Transverse colon (tissue), 4 donors: Measurements from ENCODE around the gene RPS24. TPM values are rescaled to one million over a fixed set of nuclear protein-coding genes. Genes with fewer than 3 reads are reported as not detected.

ENCODE experiments used
- DNase-seq: peaks from one replicate; pipeline ENCODE4 v3.0.0-alpha.2; 2019
- H3K27ac ChIP-seq, 4 donors: fragments of 200-600 bp; sonication (generic); 2 replicates each; pipeline ENCODE4 v1.5.1; 2016 to 2018; ENCODE audit warnings: inconsistent platforms in 4 of 4
- H3K27me3 ChIP-seq: fragments of 200-600 bp; sonication (generic); 2 replicates; pipeline ENCODE4 v1.5.1; 2017; ENCODE audit warnings: inconsistent platforms
- H3K36me3 ChIP-seq, 4 donors: fragments of 200-600 bp; sonication (generic); 2 replicates each; pipeline ENCODE4 v1.5.1; 2017 to 2019; ENCODE audit warnings: inconsistent platforms in 4 of 4
- H3K4me1 ChIP-seq, 4 donors: fragments of 200-600 bp; sonication (generic); 2 replicates each; pipeline ENCODE4 v1.5.1; 2017 to 2020; ENCODE audit warnings: inconsistent platforms in 4 of 4
- H3K4me3 ChIP-seq, 4 donors: fragments of 200-600 bp; sonication (generic); 1 replicate in 1 of 4; 2 replicates in 3 of 4; pipeline versions ENCODE4 v1.5.1 to v1.6.1; 2017 to 2019; ENCODE audit warnings: inconsistent platforms in 4 of 4
- H3K9me3 ChIP-seq, 2 donors: fragments of 200-600 bp; sonication (generic); 2 replicates each; pipeline ENCODE4 v1.5.1; 2017 to 2019; ENCODE audit warnings: inconsistent platforms in 2 of 2
- EP300 ChIP-seq: sonication (generic); formaldehyde crosslinking; IDR thresholded peaks from one replicate; pipeline ENCODE4 v1.6.1; 2017; ENCODE audit warnings: antibody characterized with exemption, low read depth
- POLR2A ChIP-seq: fragments of 450-650 bp; IDR thresholded peaks from one replicate; pipeline ENCODE4 v1.6.1; 2016; ENCODE audit warnings: antibody characterized with exemption, mild to moderate bottlenecking, moderate library complexity
- POLR2AphosphoS5 ChIP-seq, 3 donors: sonication (generic); formaldehyde crosslinking; IDR thresholded peaks; one replicate each; pipeline ENCODE4 v1.6.1; 2016; ENCODE audit warnings: antibody characterized with exemption in 3 of 3
- WGBS, 2 donors: methylation state at CpG; one replicate each; pipeline ENCODE4 v1.1.5; 2018; ENCODE audit warnings: low coverage in 1 of 2; 5-methylcytosine and 5-hydroxymethylcytosine counted together
- in situ Hi-C, 4 donors: fragments of 200-750 bp; cut with MboI; loops; one replicate each; pipeline versions ENCODE4 v1.15.0 to v1.15.1; 2017; ENCODE audit warnings: low sequenced_read_pairs in 3 of 4, low pct_ligation_motif_present in 1 of 4, low pct_unique_long_range_greater_than_20kb in 1 of 4
- intact Hi-C: fragments of 100-400 bp; cut with DNase I; formaldehyde crosslinking; loops from one replicate; pipeline ENCODE4 v1.15.1; 2023; ENCODE audit warnings: low total_unique reads
- total RNA-seq, 4 donors: library from RNA; depleted of rRNA; stranded (reverse); fragments of >200 nt; gene quantifications; one replicate each; pipeline ENCODE4 v1.1.0, GENCODE V29; 2016
- TF ChIP-seq, protein P1 (sequence below), 5 experiments: fragments of 200-600 bp in 3 of 5; fragments of 450-650 bp in 2 of 5; sonication (generic) in 3 of 5; IDR thresholded peaks; 1 replicate in 2 of 5; 2 replicates in 3 of 5; pipeline ENCODE4 v1.5.1; 2016 to 2017; ENCODE audit warnings: antibody characterized with exemption in 5 of 5, inconsistent platforms in 3 of 5, mild to moderate bottlenecking in 2 of 5, moderate library complexity in 1 of 5

The RPS24 gene
- total RNA-seq, 4 donors from 2014 or later: 562 to 2,370 (median 1,752) TPM

DNA sequence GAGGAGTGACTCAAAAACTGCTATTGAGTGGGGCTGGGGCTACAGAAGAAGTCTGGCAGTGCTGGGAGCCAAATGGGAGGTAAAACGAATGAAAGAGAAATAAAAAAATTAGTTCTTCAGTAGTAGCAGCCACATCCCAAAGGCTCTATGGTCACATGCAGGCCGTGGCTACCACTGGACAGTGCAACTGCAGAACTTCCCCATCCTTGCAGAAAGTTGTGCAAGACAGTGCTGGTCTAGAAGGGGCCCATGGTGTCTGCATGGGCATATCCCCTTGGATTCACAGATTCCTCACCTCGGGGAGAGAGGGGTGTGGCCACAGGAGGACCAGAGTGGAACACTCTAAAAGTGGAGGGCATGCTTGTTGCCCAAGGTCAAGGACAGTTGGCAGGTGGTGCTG lies 47.6 kb downstream of the RPS24 start:
- in situ Hi-C loops (no loop called here), intact Hi-C loops (no loop called here)
- DNase-seq: no peak
- no peaks in the 10 kb centered on the region for H3K27me3 ChIP-seq
- no peaks in the 10 kb centered on the region for H3K9me3 ChIP-seq
- WGBS, 2 donors: 43 to 86% methylated on average over 1 to 3 of the region's 3 CpGs
- no peak for TF ChIP-seq POLR2AphosphoS5 (IDR thresholded peaks at IDR 0.05)
- H3K4me1 ChIP-seq: no peaks in the 10 kb centered on the region
- no peaks in the 10 kb centered on the region for H3K36me3 ChIP-seq
- H3K27ac ChIP-seq: no peak overlapping the region
- H3K4me3 ChIP-seq: no peak overlapping the region

DNA sequence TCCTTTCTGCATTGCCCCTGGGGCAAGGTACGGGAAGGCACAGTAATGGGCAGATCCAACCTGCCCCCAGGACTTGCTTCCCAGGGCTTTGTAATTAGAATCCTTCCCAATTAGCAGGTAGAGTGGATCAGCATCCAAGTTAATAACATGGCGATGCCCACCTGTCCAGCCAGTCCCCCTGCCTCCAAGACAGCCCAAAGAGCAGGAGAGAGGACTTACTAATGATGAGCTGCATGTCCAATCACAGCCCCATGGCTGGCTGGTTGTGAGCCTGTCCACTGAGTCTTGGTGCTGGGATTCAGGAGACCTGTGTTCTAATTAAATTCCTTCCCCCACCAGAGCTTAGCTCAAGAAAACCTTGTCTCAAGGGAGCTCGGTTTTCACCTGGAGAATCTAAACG lies 49.0 kb downstream of the RPS24 start:
- intact Hi-C loops: no loop called here
- Histone ChIP-seq H3K36me3 (no peaks in the 10 kb centered on the region), H3K27me3 (no peaks in the 10 kb centered on the region), H3K9me3 (no peaks in the 10 kb centered on the region), H3K4me3 (no peak overlapping the region), H3K4me1 (no peaks in the 10 kb centered on the region), H3K27ac (no peak overlapping the region)
- 75% methylated on average over 4 of the region's 4 CpGs; no CpG with 5 or more reads in 1 of the 2 donors for whole genome bisulfite sequencing, 2 donors
- no peak for DNase-seq
- in situ Hi-C loops: no loop called here
- TF ChIP-seq POLR2A (no peak), POLR2AphosphoS5 (IDR thresholded peaks at IDR 0.05) (no peak), EP300 (no peak)
- TF ChIP-seq, protein P1, sequence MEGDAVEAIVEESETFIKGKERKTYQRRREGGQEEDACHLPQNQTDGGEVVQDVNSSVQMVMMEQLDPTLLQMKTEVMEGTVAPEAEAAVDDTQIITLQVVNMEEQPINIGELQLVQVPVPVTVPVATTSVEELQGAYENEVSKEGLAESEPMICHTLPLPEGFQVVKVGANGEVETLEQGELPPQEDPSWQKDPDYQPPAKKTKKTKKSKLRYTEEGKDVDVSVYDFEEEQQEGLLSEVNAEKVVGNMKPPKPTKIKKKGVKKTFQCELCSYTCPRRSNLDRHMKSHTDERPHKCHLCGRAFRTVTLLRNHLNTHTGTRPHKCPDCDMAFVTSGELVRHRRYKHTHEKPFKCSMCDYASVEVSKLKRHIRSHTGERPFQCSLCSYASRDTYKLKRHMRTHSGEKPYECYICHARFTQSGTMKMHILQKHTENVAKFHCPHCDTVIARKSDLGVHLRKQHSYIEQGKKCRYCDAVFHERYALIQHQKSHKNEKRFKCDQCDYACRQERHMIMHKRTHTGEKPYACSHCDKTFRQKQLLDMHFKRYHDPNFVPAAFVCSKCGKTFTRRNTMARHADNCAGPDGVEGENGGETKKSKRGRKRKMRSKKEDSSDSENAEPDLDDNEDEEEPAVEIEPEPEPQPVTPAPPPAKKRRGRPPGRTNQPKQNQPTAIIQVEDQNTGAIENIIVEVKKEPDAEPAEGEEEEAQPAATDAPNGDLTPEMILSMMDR (IDR thresholded peaks at IDR 0.05): no peak

Other genes starting within 250 kb of the RPS24 start
- gene DLG5, start 107.1 kb upstream of the RPS24 start, total RNA-seq: 10 to 100 TPM; 31.4 to 90.1 (median 44.6) TPM
- gene POLR3A, start 4.3 kb upstream of the RPS24 start, total RNA-seq: 10 to 100 TPM in 3 of 4 donors, 1 to 10 TPM in 1; 8.0 to 16.8 (median 13.1) TPM